GM18870 (cell line): ENCODE results near the gene FER.
"Not testable (repeated sequence)": the region's sequence is repeated elsewhere in the genome, so short reads cannot be mapped to it uniquely, and the experiment has no call there.

Experiments used
- ATAC-seq: cut with Tn5 transposase; IDR thresholded peaks from one replicate; pipeline ENCODE4 v1.9.1; 2021; ENCODE audit warnings: moderate library complexity; ENCODE audit not compliant: unreplicated experiment

The FER gene

GRCh38 chr5:109029847-109030246 is 282.1 kb downstream of the FER start:
- ATAC-seq, result no peak

DNA sequence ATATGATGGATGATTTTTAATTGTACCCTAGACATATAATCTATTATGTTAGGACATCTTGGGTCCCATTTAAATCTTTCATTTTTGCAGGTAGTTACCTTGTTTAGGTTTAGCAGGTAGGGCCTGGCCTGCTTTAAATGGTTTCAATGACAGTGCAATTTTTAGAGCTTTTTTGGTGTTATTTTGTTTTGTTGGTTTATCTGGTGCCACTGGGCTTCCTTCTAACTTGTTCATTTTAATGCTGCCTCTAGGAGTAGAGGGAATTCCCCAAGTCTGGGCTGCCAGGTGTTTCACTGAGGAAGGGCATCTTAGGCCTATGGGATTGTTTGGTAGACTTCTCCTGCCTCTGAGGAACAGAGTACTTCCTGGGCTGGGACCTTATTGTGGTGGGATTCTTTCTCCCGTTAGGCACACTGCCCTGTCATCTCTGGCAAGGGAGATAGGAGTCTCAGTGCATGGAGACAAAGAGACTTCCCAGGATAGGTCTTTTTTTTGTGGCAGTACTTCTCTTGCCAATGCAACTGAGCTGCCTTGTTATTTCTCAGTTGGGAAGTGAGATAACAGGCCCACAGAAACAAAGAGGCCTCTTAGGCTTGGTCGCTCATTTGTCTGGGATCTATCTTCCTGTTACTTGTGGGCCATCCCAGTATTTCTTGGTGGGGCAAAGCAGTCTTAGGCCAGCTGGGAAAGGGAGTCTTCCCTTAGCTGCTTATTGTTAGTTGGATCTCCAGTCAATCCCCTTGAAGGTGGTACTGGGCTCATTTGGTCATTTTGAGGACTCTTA is 282.9 kb downstream of the FER start:
- no peak for ATAC-seq

DNA sequence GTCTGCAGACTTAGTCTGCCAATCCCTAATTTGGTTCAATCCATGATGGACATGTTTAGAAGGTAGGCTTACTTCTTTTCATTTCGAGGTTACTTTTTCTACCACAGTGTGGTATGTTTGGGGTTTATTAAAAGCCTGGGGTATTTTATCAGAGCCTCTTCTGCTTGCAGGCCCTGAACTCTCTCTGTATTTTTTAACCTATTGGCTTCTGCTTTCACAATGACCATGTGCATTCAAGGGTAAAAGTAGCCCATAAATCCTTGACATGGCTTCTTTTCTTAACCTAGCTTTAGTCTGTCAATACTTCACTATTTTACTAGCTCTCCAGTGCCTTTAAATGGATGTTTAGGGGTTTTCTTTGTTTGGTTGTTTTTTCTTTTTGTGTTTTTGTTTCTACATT is 286.6 kb downstream of the FER start:
- peak; percentile 71 for ATAC-seq

DNA sequence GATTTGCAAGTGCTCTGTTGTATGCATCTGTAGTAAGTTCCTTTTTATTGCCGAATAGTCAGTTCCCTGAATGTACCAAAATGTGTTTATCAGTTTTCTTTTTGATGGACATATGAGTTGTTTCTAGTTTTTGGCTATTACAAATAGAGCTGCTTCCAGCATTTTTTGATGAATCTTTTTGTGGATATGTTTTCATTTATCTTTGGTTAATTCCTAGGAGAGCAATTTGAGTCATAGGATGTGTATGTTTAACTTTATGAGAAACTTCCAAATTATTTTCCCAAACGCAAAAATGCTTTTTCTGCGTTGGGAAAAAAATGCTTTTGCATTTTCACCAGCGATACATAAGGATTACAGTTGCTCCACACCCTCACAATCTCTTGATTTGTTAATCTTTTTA is 287.7 kb downstream of the FER start:
- ATAC-seq, result no peak

GRCh38 chr5:109038209-109038840 is 290.6 kb downstream of the FER start:
- no peak for ATAC-seq

DNA sequence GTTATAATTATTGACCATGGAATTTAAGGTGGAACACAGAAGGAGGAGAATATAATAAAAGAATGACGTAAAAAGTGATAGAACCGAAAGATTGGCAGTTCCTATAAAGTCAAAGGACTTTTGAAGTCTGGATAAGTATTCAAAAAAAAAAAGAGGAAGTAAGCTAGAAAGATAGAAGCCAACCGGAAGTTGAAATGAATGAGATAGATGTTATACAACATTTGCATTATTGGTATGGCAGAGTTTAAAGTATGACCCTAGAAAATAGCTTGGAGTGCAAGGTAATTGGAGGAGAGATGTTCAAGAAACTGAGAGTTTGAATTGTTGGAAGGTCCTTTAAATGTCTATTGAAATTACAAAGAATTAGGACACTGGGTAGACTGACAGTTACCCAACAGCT is 293.6 kb downstream of the FER start:
- ATAC-seq, result peak; percentile 73

GRCh38 chr5:109045710-109046109 is 298.0 kb downstream of the FER start:
- ATAC-seq, result no peak

DNA sequence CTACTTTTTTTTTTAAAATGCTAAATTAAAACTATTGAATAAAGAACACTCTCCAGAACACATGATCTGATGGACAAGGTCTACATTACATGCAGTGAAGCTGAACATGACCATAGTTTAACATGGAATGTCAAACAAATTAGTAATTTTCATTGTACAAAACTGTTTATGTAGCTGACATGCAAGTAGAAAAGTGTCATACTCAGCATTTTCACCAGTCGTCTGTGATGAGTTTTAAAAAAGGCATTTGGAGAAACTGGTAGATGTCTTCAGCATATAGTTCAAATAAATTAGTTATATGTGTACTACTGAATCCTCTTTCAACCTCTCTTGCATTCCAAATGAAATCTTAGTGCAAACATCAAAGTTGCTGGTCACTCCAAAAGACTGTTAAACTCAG is 301.9 kb downstream of the FER start:
- no peak for ATAC-seq

DNA sequence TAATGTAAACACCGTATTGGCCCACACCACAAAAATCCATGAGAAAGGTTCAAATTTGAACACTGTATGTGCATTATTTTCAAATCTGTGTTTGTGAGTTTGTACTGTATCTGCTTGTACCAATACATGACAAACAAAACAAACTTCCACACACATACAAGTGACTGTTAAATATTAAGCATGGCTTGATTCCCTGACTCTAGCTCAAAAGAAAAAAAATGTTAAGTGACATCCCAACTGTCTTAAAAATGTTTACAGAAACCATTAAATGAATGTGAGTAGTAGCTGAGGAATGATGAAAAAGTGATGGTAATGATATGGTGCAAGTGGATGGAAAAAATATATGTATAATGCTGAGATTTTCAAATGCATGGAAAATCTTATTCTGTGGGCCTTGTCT is 302.6 kb downstream of the FER start:
- ATAC-seq, result not testable (repeated sequence)

GRCh38 chr5:109052216-109052615 is 304.5 kb downstream of the FER start:
- ATAC-seq, result not testable (repeated sequence)

DNA sequence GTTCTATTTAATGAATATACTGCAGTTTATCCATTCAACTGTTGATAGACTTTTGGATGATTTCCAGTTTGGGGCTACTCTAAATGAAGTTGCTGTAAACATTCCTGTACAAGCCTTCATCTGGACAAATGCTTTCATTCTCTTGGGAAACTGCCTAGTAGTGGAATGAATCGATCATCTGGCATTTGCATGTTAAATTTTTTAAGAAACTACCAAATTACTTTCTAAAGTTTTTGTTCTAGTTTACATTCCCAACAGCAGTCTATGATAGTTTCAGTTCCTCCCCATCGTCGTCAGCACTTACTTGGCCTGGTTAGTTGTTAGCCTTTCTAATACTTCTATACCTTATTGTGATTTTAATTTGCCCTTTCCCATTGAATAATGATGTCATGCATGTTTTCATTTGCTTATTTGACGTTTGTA is 306.3 kb downstream of the FER start:
- no peak for ATAC-seq

DNA sequence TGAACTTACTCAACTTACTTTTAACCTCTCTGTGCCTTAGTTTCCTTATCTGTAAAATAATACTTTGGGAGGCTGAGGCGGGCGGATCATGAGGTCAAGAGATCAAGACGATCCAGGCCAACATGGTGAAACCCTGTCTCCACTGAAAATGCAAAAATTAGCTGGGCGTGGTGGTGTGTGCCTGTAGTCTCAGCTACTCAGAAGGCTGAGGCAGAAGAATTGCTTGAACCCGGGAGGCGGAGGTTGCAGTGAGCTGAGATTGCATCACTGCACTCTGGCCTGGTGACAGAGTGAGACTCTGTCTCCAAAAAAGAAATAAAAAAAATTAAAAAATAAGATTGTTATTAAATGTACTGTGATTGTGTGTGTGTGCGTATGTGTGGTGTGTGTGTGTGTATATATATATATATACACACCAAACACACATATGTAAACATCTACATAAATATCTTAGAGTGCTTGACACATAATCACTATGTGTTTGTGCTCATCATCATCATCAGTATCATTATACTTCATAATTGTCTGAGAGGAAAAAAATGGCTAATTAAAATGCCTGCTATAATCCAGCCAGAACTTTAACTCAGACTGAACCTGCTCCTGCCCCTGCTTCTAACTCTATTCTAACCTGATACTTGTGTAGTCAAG is 312.8 kb downstream of the FER start:
- ATAC-seq, result no peak

GRCh38 chr5:109062664-109063063 is 315.0 kb downstream of the FER start:
- ATAC-seq, result no peak

- no peak for ATAC-seq
These were observed 315.5 kb downstream of the FER start for GRCh38 chr5:109063223-109063622.

DNA sequence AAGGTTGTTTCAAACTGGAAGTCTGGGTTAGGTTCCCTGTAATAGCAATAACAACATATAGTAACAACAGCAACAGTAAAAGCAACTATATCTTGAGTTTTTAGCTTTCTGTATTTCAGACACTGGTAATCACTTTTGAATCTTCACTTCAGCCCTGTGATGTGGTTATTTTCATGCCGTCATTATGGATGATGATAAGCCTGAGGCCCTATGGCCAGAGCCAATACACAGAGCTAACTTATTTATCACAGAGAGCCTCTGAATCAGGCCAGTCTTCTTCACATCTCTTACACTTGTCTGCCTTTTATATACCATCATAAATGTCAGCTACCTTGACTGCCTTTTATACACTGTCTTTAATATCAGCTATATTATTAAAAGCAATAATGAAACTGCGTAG is 329.0 kb downstream of the FER start:
- no peak for ATAC-seq

- ATAC-seq, result no peak
These were observed 330.8 kb downstream of the FER start for GRCh38 chr5:109078448-109078847.

DNA sequence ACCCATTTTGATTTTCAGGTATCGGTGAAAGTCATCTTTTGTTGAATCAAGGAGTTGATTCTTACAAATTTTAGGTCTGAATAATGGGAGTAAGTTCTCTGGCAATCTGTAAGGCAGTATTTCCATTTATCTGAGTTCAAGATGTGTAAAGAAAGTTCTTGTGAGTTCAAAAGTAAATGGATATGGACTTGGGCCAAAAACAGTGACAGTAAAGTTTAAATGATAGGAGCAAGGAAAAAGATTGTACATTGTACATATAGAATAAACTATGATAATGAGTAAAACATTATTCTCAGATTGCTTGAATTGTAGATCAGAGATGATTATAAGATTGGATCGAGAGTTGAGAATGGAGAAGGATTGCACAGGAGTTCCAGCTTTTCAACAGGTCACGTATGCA is 332.8 kb downstream of the FER start:
- no peak for ATAC-seq

DNA sequence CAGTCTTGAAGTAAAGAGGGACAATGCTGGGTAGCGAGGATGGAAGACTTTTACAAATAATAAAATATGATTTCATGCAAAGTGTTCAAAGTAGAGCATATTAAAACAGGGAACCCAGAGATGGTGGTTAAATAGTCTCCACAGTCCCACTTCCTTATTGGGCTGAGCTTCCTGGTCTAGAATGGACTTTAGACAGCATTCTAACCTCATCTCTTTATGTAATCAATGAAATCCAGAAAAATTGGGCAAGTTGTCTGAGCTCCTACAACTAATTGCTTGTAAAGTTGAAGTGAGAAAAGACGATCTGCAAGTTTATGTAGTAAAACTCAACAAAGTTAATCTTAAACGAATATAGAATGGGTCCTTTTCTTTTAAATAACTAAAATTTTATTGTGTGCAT is 333.2 kb downstream of the FER start:
- no peak for ATAC-seq

DNA sequence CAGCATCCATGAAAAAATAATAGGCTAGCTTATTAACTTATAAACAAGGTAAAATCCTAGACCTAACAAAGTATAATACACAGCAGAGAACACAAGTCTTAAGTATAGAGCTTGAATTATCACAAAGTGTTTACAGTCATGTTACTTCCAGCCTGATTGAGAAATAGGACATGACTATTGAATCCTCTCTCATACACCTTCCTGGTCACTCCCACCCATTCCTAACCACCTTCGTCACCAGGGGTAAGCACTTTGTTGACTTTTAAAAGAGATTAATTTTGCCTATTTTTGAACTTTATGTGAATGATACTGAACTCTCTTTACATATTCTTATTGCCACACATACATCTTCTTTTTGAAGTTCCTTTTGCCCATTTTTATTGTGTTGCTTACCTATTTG is 336.2 kb downstream of the FER start:
- ATAC-seq, result no peak

DNA sequence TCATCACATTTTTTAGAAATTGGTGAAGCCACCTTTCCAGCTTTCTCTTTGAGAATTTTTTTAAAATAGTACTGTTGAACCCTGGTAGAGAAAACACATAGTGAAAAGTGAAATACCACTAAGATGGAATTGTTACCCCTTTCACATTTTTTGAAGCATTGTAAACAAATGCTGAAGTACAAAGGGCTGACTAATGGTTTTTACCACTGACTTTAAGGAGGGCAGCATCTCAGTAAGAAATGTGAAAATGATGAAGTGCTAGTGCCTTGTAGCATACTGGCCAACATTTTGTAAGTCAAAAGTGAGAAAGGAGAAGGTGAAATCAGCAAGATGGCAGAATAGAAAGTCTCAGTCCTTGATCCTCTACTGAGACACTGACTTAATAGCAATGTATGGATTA is 341.5 kb downstream of the FER start:
- ATAC-seq, result no peak

- ATAC-seq, result no peak
These were observed 351.4 kb downstream of the FER start for GRCh38 chr5:109099081-109099480.

- ATAC-seq, result no peak
These were observed 353.3 kb downstream of the FER start for GRCh38 chr5:109100971-109101370.
